ENCODE data around the gene ELMO2. TPM values are rescaled to one million over a fixed set of nuclear protein-coding genes. Genes with fewer than 3 reads are reported as not detected.

Gene ELMO2
- total and polyA plus RNA-seq, 2 of the 4 experiments (the other 2 are of a cell fraction): 29.2 to 52.7 TPM

GRCh38 chr20:46362921-46363867, 43.2 kb downstream of the ELMO2 start:
- Histone ChIP-seq H4K5ac (ENCODE audit: low read depth, low read length) (peak overlapping the region; percentile 56), H3K36me3 (ENCODE audit: control insufficient read depth, insufficient read depth, low read length) (peaks cover 36% of the 10 kb centered on the region), H3K79me1 (ENCODE audit: low read depth in 1 of 2, low read length in 2 of 2) (peaks cover 26 to 58% of the 10 kb centered on the region in 2 experiments), H4K20me1 (ENCODE audit: insufficient read depth, low read length) (peaks cover 39% of the 10 kb centered on the region; the same call in 1 of the 2 replicates), H2AK5ac (ENCODE audit: low read depth, low read length) (peak overlapping the region; percentile 18), H3K27me3 (ENCODE audit: control insufficient read depth, insufficient read depth, low read length) (no peaks in the 10 kb centered on the region), H3K9me3 (ENCODE audit: control insufficient read depth, insufficient read depth, low read length) (no peaks in the 10 kb centered on the region), H3K9me1 (ENCODE audit: insufficient read depth, low read length) (peaks cover 23% of the 10 kb centered on the region), H2BK20ac (ENCODE audit: low read depth, low read length) (no peak overlapping the region), H3K18ac (ENCODE audit: low read depth, low read length) (peak overlapping the region; percentile 2; the same call in 1 of the 2 replicates), H3K4ac (ENCODE audit: low read depth, low read length) (peak overlapping the region; percentile 56), H3K4me3 (ENCODE audit: insufficient read depth, low read depth, low read length) (peak overlapping the region; percentile 96), H3K9ac (ENCODE audit: low read depth, low read length) (peak overlapping the region; percentile 81), H2BK120ac (ENCODE audit: low read depth, low read length) (no peak overlapping the region), H3K23ac (ENCODE audit: low read depth, low read length) (no peak overlapping the region), H2AFZ (replicated peaks; ENCODE audit: low read length, poor library complexity) (peak overlapping the region; percentile 96), H4K8ac (ENCODE audit: low read depth in 2 of 2, low read length in 2 of 2) (peak overlapping the region in 1 of 2 experiments; percentile 26; a peak in 2 of 4 replicates), H3K14ac (replicated peaks; ENCODE audit: low read depth, low read length) (peak overlapping the region; percentile 41), H3K4me2 (ENCODE audit: low read depth, low read length) (peak overlapping the region; percentile 99), H3K27ac (ENCODE audit: insufficient read depth, low read length) (peak overlapping the region; percentile 86), H2AK9ac (replicated peaks; ENCODE audit: low read depth, low read length, poor library complexity) (peak overlapping the region; percentile 99), H2BK5ac (ENCODE audit: low read depth, low read length, poor library complexity, severe bottlenecking) (peak overlapping the region; percentile 14), H3K4me1 (ENCODE audit: control insufficient read depth, insufficient read depth, low read length) (peaks cover 2% of the 10 kb centered on the region; the same call in 1 of the 2 replicates), H4K91ac (ENCODE audit: insufficient read depth, low read depth, low read length) (peak overlapping the region; percentile 31), H3K56ac (ENCODE audit: extremely low read depth, insufficient read depth, low read length) (peak overlapping the region; percentile 27; the same call in 1 of the 2 replicates), H2BK15ac (ENCODE audit: low read depth, low read length) (no peak overlapping the region; the same call in 2 of the 3 replicates)
- CTCF ChIA-PET: interaction anchor here (1.1 kb wide), 1 partner anchor 14 kb away, joined by 3 read pairs; no protein-coding TSS in a partner anchor
- dilution Hi-C loops (cut with HindIII; ENCODE audit: low sequenced_read_pairs, unreplicated experiment): no loop called here
- ATAC-seq (ENCODE audit: low read depth): no peak
- POLR2A ChIA-PET (ENCODE audit: unreplicated experiment): interaction anchor here (0.6 to 1.5 kb wide), 4 partner anchors 15 to 43 kb away, joined by 3 to 7 read pairs (median 3); partner anchors contain the start of gene ELMO2
- 53% methylated on average over 7 of the region's 14 CpGs; no CpG with 5 or more reads in 1 of the 2 experiments for WGBS, 2 experiments (ENCODE audit: extremely low coverage in 2 of 2, insufficient read length in 1 of 2)
- in situ Hi-C loops (cut with MboI; ENCODE audit: low sequenced_read_pairs): no loop called here
- intact Hi-C loops (cut with micrococcal nuclease): no loop called here
- no peak for TF ChIP-seq CHD1 (IDR thresholded peaks at IDR 0.05; ENCODE audit: low read depth, low read length)
- TF ChIP-seq CEBPB (IDR thresholded peaks at IDR 0.05; ENCODE audit: low read depth, low read length): peak; percentile 47; the same call in 1 of the 2 replicates
- TF ChIP-seq FOS (IDR thresholded peaks at IDR 0.05; ENCODE audit: low read depth, low read length): no peak
- TSS peak; percentile 27 for BruUV-seq (replicated peaks)
- no peak for DNase-seq
